Measurements from ENCODE around the gene CDCA8. TPM values are rescaled to one million over a fixed set of nuclear protein-coding genes. Genes with fewer than 3 reads are reported as not detected.
A peak's percentile ranks its signal among the peaks of the same experiment; 100 is the strongest.

The CDCA8 gene
- total and polyA plus RNA-seq, 2 of the 13 experiments (the other 11 are each of a cell fraction or from before 2014, with no cell fraction given), result 24.1 to 38.6 TPM

DNA sequence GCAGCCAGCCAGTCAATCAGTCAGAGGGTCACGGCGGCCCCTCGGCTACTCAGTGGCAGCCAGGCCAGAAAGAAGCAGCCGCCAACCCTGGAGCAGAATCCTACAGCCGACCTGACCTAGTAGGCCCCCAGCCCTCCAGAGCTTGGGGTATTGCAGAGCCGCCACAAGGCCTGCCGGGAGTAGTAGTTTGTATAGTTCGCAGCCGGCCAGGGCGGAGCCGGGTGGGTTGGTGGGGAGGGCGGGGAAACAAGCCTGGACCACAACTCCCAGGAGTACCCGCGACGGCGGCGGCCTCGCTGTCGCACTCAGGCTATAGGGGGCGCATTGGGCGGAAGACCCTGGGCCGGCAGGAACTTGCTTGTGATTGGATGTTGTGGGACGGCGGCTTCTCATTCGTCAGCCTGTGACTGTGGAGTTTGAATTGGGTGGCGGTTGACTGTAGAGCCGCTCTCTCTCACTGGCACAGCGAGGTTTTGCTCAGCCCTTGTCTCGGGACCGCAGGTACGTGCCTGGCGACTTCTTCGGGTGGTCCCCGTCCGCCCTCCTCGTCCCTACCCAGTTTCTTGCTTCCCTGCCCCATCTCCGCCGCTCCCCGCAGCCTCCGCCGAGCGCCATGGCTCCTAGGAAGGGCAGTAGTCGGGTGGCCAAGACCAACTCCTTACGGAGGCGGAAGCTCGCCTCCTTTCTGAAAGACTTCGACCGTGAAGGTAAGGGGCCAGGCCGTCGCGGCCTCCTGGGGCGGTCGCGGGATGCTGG, at the start of gene CDCA8 (continued):
- TF ChIP-seq SAP130 (CRISPR knock-in tag; IDR thresholded peaks at IDR 0.05; ENCODE audit: low read depth) (peak; percentile 99), ZNF788 (CRISPR knock-in tag; IDR thresholded peaks at IDR 0.05; ENCODE audit: borderline replicate concordance) (peak; percentile 24; the same call in 1 of the 2 replicates), HDAC6 (IDR thresholded peaks at IDR 0.05; ENCODE audit: low read depth, low read length) (no peak), ZFP36 (IDR thresholded peaks at IDR 0.05; ENCODE audit: borderline replicate concordance, low read depth, low read length, partially characterized antibody) (no peak), MLXIP (CRISPR knock-in tag; IDR thresholded peaks at IDR 0.05; ENCODE audit: borderline replicate concordance) (0 out of 2 replicates have a peak, but pooled peaks have one; percentile 50), SMAD1 (CRISPR knock-in tag; IDR thresholded peaks at IDR 0.05; ENCODE audit: borderline replicate concordance, low read depth) (0 out of 2 replicates have a peak, but pooled peaks have one; percentile 33), POLR2AphosphoS5 (IDR thresholded peaks at IDR 0.05; ENCODE audit: low read depth, low read length) (peak; percentile 57; the same call in 1 of the 2 replicates), DZIP1 (CRISPR knock-in tag; IDR thresholded peaks at IDR 0.05) (0 out of 2 replicates have a peak, but pooled peaks have one; percentile 4), YEATS4 (CRISPR knock-in tag; IDR thresholded peaks at IDR 0.05; ENCODE audit: borderline replicate concordance) (peak; percentile 87), IKZF5 (CRISPR knock-in tag; IDR thresholded peaks at IDR 0.05) (0 out of 2 replicates have a peak, but pooled peaks have one; percentile 11), KDM2A (CRISPR knock-in tag; IDR thresholded peaks at IDR 0.05; ENCODE audit: borderline replicate concordance, low read depth) (peak; percentile 62; the same call in 1 of the 2 replicates), HNRNPLL (IDR thresholded peaks at IDR 0.05; ENCODE audit: low read depth, low read length, poor library complexity, severe bottlenecking) (peak; percentile 59), KLF12 (CRISPR knock-in tag; IDR thresholded peaks at IDR 0.05; ENCODE audit: borderline replicate concordance) (peak; percentile 88), MYC (CRISPR knock-in tag; IDR thresholded peaks at IDR 0.05; ENCODE audit: borderline replicate concordance) (peak; percentile 81; the same call in 1 of the 2 replicates)
- TF ChIP-seq, protein P1, sequence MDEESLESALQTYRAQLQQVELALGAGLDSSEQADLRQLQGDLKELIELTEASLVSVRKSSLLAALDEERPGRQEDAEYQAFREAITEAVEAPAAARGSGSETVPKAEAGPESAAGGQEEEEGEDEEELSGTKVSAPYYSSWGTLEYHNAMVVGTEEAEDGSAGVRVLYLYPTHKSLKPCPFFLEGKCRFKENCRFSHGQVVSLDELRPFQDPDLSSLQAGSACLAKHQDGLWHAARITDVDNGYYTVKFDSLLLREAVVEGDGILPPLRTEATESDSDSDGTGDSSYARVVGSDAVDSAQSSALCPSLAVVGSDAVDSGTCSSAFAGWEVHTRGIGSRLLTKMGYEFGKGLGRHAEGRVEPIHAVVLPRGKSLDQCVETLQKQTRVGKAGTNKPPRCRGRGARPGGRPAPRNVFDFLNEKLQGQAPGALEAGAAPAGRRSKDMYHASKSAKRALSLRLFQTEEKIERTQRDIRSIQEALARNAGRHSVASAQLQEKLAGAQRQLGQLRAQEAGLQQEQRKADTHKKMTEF (CRISPR knock-in tag; IDR thresholded peaks at IDR 0.05), result peak; percentile 41; the same call in 1 of the 2 replicates
- TF ChIP-seq, protein P2, sequence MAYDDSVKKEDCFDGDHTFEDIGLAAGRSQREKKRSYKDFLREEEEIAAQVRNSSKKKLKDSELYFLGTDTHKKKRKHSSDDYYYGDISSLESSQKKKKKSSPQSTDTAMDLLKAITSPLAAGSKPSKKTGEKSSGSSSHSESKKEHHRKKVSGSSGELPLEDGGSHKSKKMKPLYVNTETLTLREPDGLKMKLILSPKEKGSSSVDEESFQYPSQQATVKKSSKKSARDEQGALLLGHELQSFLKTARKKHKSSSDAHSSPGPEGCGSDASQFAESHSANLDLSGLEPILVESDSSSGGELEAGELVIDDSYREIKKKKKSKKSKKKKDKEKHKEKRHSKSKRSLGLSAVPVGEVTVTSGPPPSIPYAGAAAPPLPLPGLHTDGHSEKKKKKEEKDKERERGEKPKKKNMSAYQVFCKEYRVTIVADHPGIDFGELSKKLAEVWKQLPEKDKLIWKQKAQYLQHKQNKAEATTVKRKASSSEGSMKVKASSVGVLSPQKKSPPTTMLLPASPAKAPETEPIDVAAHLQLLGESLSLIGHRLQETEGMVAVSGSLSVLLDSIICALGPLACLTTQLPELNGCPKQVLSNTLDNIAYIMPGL (CRISPR knock-in tag; IDR thresholded peaks at IDR 0.05; ENCODE audit: borderline replicate concordance in 1 of 2, low read depth in 1 of 2), result peak in 1 of 2 experiments; percentile 52; a peak in 2 of 4 replicates

Data from HepG2 (cell line).